Mesodermal cell (in vitro differentiated cells): Measurements from ENCODE around the gene TBC1D17.
A peak's percentile ranks its signal among the peaks of the same experiment; 100 is the strongest.

Source experiments
- H3K27ac ChIP-seq: 2 replicates; pipeline ENCODE4 v1.7.0; 2013; ENCODE audit warnings: mild to moderate bottlenecking, low read depth, low read length, moderate library complexity; ENCODE audit not compliant: severe bottlenecking
- H3K36me3 ChIP-seq: 2 replicates; pipeline ENCODE4 v1.7.1; 2013; ENCODE audit warnings: mild to moderate bottlenecking, low read length, moderate library complexity; ENCODE audit not compliant: control insufficient read depth, insufficient read depth
- H3K4me1 ChIP-seq: one replicate; pipeline ENCODE4 v1.7.1; 2013; ENCODE audit warnings: mild to moderate bottlenecking, low read length; ENCODE audit not compliant: insufficient read depth, control insufficient read depth, poor library complexity, severe bottlenecking
- H3K4me3 ChIP-seq: 2 replicates; pipeline ENCODE4 v1.7.0; 2013; ENCODE audit warnings: low read length, control low read depth, mild to moderate bottlenecking; ENCODE audit not compliant: insufficient read depth, poor library complexity, severe bottlenecking; ENCODE audit errors: extremely low read depth
- H3K9me3 ChIP-seq: 2 replicates; pipeline ENCODE4 v1.7.1; 2013; ENCODE audit warnings: mild to moderate bottlenecking, low read length, moderate library complexity; ENCODE audit not compliant: control insufficient read depth
- WGBS, 2 experiments: methylation state at CpG; one replicate each; pipeline ENCODE4 v1.1.5; 2013; ENCODE audit warnings: missing lambda C conversion rate in 2 of 2; ENCODE audit not compliant: insufficient coverage in 2 of 2; 5-methylcytosine and 5-hydroxymethylcytosine counted together

TBC1D17 gene

DNA sequence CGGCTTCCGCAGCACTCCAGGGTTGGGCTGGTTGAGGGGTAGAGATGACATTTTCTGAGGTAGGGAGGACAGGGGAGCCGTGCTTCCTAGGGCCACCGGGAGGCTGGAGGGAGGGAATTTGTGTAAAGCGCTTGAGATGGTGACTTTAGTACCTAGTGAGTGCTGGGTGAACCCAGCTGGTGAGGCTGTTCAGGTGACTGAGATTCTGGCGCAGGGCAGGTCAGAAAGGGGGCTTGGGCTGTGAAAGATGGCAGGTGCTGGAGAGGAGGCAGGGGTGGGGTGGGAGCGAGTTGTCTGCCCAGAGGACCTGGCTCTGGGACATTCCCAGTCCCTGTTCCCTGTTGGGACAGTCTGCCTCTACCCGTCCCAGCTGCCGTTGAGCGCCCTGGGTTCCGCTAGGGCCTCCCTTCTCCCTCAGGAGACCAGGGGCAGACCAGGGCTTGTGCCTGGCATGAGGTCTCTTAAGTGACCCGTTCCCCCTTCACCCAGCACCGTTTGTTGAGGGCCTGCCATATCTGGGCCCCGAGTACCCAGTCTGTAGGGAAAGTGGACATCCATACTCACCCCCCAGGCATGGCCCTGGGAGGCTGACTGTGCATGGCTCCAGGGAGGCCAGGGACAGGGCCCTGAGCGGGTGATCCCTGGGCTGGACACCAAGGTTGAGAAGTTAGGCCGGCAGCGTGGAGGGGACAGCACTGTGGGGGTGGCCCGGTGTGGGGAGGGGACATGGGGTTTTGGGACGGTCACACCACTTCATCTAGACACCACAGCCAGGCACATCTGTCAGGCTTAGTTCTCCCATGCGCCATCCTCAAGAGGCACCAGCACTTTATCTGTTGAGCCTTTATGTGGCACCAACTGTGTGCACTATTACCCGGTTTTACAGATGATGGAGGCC, 21.6 kb upstream of the TBC1D17 start:
- Histone ChIP-seq H3K4me3 (no peak overlapping the region), H3K9me3 (no peaks in the 10 kb centered on the region), H3K36me3 (peaks cover 70% of the 10 kb centered on the region), H3K4me1 (peaks cover 13% of the 10 kb centered on the region), H3K27ac (no peak overlapping the region)
- 98 to 99% methylated on average over 11 to 16 of the region's 21 CpGs for WGBS, 2 experiments

DNA sequence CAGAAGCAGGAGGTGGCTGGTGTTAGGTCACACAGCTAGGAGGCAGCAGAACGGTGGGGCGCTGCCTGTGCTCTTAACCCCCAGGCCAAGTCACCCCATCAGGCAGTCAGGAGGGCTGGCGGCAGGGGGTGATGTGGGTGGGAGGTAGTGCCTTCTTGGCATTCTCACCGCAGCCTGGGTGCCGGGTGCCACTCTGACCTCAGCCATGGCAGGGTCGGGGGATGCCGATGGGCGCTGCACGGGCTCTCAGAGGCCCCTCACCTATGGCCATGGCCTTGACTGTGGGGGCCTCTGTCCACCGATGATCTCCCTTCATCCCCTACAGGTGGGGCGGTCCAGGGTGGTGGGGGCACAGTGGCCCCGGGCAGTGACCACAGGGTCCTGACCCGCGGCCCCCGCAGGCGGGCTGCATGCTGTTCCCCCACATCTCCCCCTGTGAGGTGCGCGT, 20.9 kb upstream of the TBC1D17 start:
- Histone ChIP-seq H3K4me1 (peaks cover 13% of the 10 kb centered on the region), H3K9me3 (no peaks in the 10 kb centered on the region), H3K27ac (no peak overlapping the region), H3K36me3 (peaks cover 77% of the 10 kb centered on the region), H3K4me3 (no peak overlapping the region)
- 93 to 97% methylated on average over 13 to 16 of the region's 18 CpGs for WGBS, 2 experiments

DNA sequence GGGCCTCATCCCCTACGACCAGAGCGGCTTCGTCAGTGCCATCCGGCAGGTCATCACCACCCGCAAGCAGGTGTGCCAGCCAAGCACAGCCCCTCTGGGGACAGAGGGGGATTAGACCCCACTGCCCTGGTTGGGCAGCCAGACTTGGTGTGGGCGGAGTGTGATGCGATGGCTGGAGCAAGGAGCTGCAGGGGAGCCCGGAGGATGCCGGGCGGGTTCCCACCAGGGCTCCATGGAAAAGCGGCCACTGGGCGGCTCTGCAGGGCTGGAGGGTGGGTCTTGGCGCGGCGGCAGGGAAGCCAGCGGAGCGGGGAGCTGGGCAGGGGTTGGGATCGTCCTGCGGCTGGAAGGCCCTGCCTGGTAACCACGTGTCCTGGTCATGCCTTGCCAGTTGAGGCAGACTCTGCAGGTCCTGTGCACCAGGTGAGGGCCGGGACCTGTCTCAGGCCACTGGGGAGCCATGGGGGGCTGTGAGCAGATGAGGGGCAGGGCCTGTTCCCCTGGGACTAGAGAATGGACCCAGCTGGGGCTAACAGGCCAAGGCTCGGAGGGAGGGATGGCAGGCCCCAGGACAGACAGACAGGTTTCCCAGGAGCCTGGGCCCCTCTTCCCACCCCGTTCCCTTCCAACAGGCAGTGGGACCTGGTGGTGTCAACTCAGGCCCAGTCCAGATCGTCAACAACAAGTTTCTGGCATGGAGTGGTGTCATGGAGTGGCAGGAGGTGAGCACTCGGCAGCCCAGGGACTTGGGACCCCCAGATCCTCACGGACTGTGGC, 20.3 kb upstream of the TBC1D17 start:
- 96 to 98% methylated on average over 23 to 24 of the region's 26 CpGs for WGBS, 2 experiments
- Histone ChIP-seq H3K4me3 (no peak overlapping the region), H3K36me3 (peaks cover 78% of the 10 kb centered on the region), H3K27ac (no peak overlapping the region), H3K9me3 (no peaks in the 10 kb centered on the region), H3K4me1 (peaks cover 10% of the 10 kb centered on the region)

DNA sequence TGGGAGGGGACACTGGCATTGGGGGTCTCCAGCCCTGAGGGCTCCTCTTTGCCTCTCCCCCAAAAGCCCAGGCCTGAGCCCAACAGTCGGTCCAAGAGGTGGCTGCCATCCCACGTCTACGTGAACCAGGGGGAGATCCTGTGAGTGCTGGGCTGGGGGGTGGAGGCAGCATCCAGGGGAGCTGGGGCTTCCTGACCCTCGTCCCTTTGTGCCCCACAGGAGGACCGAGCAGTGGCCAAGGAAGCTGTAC, 19.7 kb upstream of the TBC1D17 start:
- Histone ChIP-seq H3K4me3 (no peak overlapping the region), H3K27ac (no peak overlapping the region), H3K9me3 (no peaks in the 10 kb centered on the region), H3K4me1 (peaks cover 7% of the 10 kb centered on the region), H3K36me3 (peaks cover 72% of the 10 kb centered on the region)
- WGBS, 2 experiments: 96% methylated on average over 5 of the region's 5 CpGs; no CpG with 5 or more reads in 1 of the 2 experiments

DNA sequence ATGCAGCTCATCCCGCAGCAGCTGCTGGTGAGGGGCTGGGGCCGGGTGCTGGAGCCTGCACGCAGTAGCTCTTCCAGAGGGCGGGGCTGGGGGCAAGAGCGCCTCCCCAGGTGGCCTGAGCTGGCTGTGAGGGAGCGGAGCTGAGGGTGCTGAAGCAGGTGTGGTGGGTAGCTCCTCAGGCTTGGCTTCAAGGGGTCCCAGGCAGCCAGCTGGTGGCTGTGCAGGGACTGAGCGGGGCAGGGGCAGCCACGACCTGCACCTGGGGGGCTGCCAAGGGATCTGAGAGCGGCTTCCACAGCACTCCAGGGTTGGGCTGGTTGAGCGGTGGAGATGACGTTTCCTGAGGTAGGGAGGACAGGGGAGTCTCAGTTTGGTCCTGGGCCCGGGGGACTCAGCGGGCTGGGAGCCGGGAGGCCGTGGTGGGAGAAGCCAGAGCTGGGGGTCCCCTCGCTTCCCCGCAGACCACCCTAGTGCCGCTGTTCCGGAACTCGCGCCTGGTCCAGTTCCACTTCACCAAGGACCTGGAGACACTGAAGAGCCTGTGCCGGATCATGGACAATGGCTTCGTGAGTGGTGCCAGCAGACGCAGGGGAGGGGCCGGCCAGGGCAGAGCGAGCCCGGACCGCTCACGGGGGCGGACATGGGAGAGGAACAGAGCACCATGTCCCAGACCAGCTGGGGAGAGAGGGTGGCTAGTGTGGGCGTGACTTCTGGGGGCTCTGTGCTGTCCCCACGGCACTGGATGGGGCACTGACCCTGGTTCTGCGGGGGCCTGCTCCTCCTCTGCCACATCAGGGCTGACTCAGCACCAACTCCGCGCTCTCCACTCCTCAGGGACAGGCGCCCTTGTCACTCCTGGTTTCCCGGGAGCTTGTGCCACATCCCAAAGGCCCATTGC, 19.2 kb upstream of the TBC1D17 start:
- peaks cover under 1% of the 10 kb centered on the region for H3K4me1 ChIP-seq
- WGBS, 2 experiments: 93 to 94% methylated on average over 25 to 34 of the region's 37 CpGs
- no peak overlapping the region for H3K4me3 ChIP-seq
- H3K27ac ChIP-seq: peak overlapping the region; percentile 59
- H3K9me3 ChIP-seq: no peaks in the 10 kb centered on the region
- peaks cover 76% of the 10 kb centered on the region for H3K36me3 ChIP-seq

DNA sequence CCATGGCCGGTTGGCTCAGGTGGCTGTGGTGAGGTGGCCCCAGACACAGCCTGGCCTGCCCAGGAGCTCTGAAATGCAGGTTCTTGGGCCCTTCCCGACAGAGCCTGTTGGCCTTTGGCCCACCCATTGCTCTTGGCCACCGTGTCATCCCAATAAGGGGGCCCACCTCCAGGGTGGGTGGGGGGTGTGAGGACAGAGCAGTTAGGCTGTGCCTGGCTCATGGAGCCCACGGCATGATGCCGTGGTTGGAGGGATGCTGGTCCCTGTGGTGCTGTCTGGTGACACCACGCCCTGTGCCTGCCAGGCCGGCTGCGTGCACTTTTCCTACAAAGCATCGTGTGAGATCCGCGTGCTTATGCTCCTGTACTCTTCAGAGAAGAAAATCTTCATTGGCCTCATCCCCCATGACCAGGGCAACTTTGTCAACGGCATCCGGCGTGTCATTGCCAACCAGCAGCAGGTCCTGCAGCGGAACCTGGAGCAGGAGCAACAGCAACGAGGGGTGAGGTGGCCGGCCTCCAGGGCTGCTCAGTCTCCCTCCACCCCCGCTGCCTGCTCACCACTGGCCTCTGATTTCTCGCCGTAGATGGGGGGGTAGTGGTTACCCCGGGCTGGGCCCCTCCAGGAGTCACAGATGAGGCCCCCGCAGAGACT, 17.7 kb upstream of the TBC1D17 start:
- Histone ChIP-seq H3K9me3 (no peaks in the 10 kb centered on the region), H3K27ac (no peak overlapping the region), H3K4me3 (no peak overlapping the region), H3K4me1 (no peaks in the 10 kb centered on the region), H3K36me3 (peaks cover 81% of the 10 kb centered on the region)
- 92 to 97% methylated on average over 12 to 14 of the region's 22 CpGs for WGBS, 2 experiments

DNA sequence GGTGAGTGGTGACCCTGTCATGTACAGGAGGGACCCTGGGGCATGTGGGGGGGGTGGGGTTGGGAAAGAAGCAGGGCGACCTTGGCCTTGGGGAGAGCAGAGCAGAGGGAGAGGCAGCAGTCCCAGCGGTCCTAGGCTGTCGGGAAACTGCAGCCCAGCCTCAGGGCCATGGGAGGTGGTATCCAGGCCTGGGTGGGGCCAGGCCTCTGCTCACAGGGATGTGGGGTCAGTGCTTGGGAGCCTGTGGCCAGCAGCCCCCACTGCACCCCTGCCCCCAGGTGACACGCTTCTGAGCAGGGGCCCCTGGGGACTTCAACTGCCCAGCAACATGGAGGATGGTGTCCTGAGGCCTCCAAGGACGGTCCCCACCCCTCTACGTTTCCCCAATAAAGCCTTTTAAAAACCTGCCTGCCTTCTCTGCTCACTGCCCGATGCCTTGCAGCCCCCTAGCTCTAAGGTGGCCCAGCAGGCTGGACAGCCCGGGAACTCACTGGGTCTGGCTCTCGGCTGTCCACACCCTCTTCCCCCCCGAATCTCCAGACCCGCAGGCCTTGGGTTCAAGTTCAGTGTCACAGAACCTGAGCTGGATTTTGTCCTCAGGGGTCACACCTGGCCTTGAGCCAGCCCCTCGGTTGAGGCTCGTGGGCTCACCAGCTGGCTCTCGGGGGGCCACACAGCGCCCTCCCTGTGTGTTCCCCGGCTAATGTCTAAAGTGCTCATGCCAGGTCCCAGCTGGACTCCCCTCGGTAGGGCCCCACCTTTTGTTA, 17.0 kb upstream of the TBC1D17 start:
- no peak overlapping the region for H3K4me3 ChIP-seq
- peak overlapping the region; percentile 3 for H3K27ac ChIP-seq
- WGBS, 2 experiments: 92 to 93% methylated on average over 12 to 17 of the region's 17 CpGs
- H3K4me1 ChIP-seq: no peaks in the 10 kb centered on the region
- peaks cover 81% of the 10 kb centered on the region for H3K36me3 ChIP-seq
- no peaks in the 10 kb centered on the region for H3K9me3 ChIP-seq

DNA sequence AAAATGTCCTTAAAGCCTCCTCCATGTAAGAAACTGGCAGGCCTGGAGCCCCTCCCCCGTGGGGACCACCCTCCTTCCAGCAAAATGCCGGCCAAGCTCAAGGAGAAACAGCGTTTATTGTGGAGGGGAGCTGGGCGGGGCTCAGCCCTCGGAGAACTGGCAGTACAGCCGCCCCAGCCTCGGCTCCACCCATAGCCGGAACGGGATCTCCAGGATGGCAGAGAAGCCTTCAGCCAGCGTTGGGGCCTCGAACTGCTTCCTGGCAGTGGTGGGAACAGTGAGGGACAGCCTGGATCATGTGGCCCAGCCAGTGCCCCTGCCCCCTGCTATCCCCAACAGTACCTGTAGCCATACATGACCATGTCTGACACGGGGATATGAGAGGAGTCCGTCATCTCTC, 16.4 kb upstream of the TBC1D17 start:
- H3K4me1 ChIP-seq: peaks cover 4% of the 10 kb centered on the region
- whole genome bisulfite sequencing, 2 experiments: 71 to 78% methylated on average over 9 to 12 of the region's 13 CpGs
- H3K36me3 ChIP-seq: peaks cover 77% of the 10 kb centered on the region
- peak overlapping the region; percentile 3 for H3K27ac ChIP-seq
- H3K9me3 ChIP-seq: no peaks in the 10 kb centered on the region
- H3K4me3 ChIP-seq: no peak overlapping the region

DNA sequence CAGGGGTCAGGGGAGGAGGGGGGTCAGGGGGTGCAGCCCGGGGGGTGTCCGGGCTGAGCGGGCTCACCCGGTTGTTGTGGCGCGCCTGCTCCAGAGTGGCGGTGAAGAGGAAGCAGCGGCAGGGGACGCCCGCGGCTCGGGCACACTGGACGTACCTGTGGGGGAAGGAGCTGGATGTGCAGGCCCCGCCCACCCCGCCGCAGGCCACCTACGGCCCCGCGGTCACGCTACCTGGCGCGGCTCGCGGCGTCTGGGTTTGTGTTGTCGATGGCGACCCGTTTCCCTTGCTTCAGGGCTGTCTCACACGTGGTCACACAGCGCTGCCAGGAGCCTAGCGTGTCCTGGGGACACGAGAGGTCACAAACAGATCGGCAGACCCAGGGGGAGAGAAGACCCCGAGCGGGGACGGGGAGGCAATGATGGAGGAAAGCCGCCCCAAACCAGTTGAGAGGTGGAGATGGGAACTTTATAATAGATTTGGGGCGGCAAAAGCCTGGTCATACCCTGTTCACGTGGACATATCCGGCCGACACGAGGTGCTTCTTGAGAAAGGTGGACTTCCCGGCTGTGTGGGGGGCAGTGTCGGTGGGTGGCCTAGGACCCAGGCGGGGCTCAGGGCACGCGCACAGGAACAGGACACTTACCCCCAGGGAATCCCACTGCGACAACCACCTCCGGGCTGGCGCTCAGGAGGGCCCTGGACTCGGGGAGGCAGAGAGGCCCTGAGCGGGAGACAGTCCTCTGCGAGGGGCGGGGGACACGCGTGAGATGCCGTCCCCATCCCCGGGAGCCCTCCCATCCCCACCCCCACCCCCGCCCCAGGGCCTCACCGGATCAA, 15.7 kb upstream of the TBC1D17 start:
- Histone ChIP-seq H3K36me3 (peaks cover 71% of the 10 kb centered on the region), H3K4me1 (peaks cover 9% of the 10 kb centered on the region), H3K27ac (no peak overlapping the region), H3K4me3 (no peak overlapping the region), H3K9me3 (no peaks in the 10 kb centered on the region)
- WGBS, 2 experiments: 96 to 97% methylated on average over 25 to 46 of the region's 60 CpGs
